Activated naive CD8-positive, alpha-beta T cell treated with anti-CD3 and anti-CD28 coated beads, Interleukin-2, amount 50 U/mL, for 24 hours (primary cell): ENCODE results near the gene POTEI.
A peak's percentile ranks its signal among the peaks of the same experiment; 100 is the strongest.
"Not testable (repeated sequence)": the region's sequence is repeated elsewhere in the genome, so short reads cannot be mapped to it uniquely, and the experiment has no call there.

Experiments used
- ATAC-seq: fragments of 150-1000 bp; cut with Tn5 transposase; one replicate; pipeline ENCODE4 v1.10.0; 2021
- DNase-seq: peaks from one replicate; pipeline ENCODE4 v3.0.0; 2021
- H3K27ac Mint-ChIP-seq: one replicate; pipeline ENCODE4 v1.8.0; 2021; ENCODE audit warnings: mild to moderate bottlenecking, mixed read lengths
- H3K27me3 Mint-ChIP-seq: one replicate; pipeline ENCODE4 v1.8.0; 2021; ENCODE audit warnings: mixed read lengths
- H3K36me3 Mint-ChIP-seq: one replicate; pipeline ENCODE4 v1.8.0; 2021; ENCODE audit warnings: low read depth, mixed read lengths
- H3K4me1 Mint-ChIP-seq: one replicate; pipeline ENCODE4 v1.8.0; 2021; ENCODE audit warnings: mixed read lengths
- H3K4me3 Mint-ChIP-seq: one replicate; pipeline ENCODE4 v1.8.0; 2021; ENCODE audit warnings: mild to moderate bottlenecking, moderate library complexity, mixed read lengths
- H3K9me3 Mint-ChIP-seq: one replicate; pipeline ENCODE4 v1.8.0; 2021; ENCODE audit warnings: mixed read lengths

POTEI gene

GRCh38 chr2:130522390-130522789 is 13.3 kb upstream of the POTEI start:
- not testable (repeated sequence) for H3K4me3 Mint-ChIP-seq, H3K27me3 Mint-ChIP-seq, H3K9me3 Mint-ChIP-seq, H3K36me3 Mint-ChIP-seq, H3K27ac Mint-ChIP-seq, H3K4me1 Mint-ChIP-seq, DNase-seq
- ATAC-seq, result peak; percentile 20

GRCh38 chr2:130520992-130521391 is 11.9 kb upstream of the POTEI start, which contains the start of gene CFC1B:
Gene CFC1B (plus strand): TSS chr2:130521222. CDS start chr2:130521485, 263 bp downstream.
- not testable (repeated sequence) for DNase-seq, H3K27ac Mint-ChIP-seq, H3K4me3 Mint-ChIP-seq, H3K9me3 Mint-ChIP-seq, H3K27me3 Mint-ChIP-seq, H3K36me3 Mint-ChIP-seq, ATAC-seq, H3K4me1 Mint-ChIP-seq

DNA sequence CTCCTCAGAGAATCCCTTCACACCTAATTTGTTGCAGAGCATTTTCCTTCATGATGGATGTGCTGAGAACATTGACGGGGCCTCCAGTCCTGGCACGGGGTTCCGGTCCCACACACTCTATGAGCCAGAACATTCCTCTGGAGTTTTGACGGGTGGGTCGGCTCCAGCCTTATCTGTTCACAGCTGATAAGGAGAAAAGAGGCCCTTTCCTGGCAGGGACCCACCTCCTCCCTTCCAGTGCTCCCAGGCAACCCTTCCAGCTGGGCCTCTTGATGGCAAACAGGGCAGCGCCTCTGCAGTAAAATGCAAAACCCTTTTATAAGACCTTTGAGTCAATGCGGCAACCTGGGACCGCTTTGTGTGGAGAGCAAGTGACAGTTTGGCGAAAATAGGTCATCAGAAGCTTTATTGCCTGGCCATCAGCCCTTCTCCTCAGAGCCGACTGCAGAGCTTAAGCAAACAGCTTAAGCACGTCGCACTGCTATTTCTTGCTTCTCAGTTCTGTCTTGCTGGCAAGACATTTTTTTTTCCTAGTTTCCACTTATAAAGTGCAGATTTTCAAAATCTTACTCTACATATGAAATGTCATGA is 9.5 kb upstream of the POTEI start:
- not testable (repeated sequence) for ATAC-seq, H3K9me3 Mint-ChIP-seq, H3K36me3 Mint-ChIP-seq, H3K27me3 Mint-ChIP-seq, DNase-seq, H3K4me1 Mint-ChIP-seq, H3K27ac Mint-ChIP-seq, H3K4me3 Mint-ChIP-seq

DNA sequence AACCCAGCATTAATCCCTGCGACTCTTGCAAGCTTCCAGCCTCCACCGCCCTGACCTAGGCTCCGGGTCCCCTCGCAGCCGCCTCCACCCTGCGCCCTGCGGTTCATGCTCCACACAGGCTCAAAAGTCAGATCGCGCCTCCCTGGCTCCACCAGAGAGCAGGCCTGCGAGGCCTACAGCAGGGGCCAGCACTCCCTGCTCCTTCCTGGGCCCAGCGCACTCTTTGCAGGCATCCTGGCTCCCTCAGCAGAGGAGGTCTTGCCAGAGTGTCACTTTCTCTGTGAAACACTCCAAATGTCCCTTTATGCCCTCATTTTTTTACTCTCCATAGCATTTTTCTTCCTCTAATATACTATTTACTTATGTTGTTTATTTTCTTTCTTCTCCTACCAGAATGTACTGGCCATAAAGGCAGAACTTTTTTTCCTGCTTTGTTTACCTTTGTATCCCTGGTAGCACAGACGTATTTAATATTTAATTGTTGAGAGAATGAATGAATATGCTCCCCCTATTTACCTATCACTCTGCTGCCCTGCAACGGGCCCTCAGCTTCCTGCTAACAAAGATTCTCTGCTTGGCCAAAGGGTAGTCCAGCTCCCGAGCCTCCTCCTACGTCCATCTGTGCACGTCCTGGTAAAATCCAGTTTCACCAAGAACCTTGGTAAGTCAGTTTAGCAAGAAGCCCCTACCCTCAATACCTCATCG is 2.8 kb upstream of the POTEI start:
- not testable (repeated sequence) for DNase-seq, H3K4me1 Mint-ChIP-seq, H3K9me3 Mint-ChIP-seq, H3K27me3 Mint-ChIP-seq, ATAC-seq, H3K27ac Mint-ChIP-seq, H3K36me3 Mint-ChIP-seq, H3K4me3 Mint-ChIP-seq

DNA sequence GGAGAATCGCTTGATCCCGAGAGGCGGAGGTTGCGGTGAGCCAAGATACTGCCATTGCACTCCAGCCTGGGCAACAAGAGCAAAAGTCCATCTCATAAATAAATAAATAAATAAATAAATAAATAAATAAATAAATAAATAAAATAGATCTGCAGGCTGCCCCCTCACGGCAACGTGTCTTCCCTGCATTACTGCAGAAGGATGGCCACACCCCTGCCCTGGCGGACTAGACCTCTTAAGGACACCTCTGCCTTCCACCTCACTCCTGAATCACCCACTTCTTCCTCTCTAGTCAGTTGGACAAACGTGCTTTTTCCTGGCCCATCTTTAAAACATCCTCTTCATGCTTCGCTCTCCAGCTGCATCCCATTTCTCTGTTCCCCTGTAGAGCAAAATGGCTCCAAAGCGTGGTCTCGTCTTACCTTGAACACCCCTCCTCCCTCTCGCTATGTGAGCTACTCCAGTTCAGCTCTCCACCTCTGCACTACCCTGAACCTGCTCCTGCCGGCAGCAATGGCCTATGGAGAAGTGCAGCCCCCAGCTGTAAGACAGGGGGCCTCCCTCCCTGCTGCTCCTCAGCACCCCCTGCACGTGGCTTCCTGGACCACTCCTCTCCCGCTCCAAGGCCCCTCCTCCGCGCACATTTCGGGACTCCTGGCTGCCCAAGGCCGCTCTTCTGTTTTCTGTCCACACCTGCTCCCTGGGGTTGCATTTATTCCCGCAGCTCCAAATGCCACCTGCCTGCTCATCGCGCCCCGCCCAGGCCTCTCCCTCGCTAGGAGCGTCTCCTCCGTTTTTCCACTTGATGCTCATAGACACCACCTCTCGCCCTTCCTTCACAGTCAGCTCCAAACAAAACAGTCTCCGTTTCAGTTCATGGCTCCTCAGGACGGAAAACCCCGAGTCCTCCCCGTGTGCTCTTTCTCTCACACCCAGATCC is 1.9 kb upstream of the POTEI start:
- H3K36me3 Mint-ChIP-seq, H3K4me3 Mint-ChIP-seq, H3K4me1 Mint-ChIP-seq, H3K27me3 Mint-ChIP-seq, H3K27ac Mint-ChIP-seq, DNase-seq, ATAC-seq, H3K9me3 Mint-ChIP-seq: not testable (repeated sequence)

DNA sequence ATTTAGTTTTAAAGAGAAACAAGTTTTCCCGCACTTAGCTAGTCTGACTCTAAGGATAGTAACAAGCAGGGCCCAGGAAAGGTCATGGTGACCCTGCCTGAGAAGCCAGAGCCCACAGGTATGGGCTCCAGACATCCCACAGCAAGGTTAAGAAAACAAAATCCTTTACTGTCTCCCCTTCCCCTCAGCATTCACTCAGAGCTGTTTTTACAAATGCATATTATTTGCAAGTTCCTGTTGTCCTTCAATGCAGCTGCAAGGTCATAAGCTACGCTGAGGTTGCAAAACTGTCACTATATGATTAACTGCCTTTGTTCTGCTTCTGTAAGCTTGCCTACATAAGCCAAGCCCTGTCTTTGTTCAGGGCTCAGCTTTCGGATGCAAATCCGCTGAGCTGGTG is 18.1 kb downstream of the POTEI start:
- not testable (repeated sequence) for H3K4me1 Mint-ChIP-seq, H3K27ac Mint-ChIP-seq, H3K4me3 Mint-ChIP-seq, H3K27me3 Mint-ChIP-seq, ATAC-seq, DNase-seq, H3K9me3 Mint-ChIP-seq, H3K36me3 Mint-ChIP-seq

GRCh38 chr2:130455413-130455812 is 53.7 kb downstream of the POTEI start:
- H3K27ac Mint-ChIP-seq, DNase-seq, H3K4me3 Mint-ChIP-seq, H3K27me3 Mint-ChIP-seq, ATAC-seq, H3K9me3 Mint-ChIP-seq, H3K36me3 Mint-ChIP-seq, H3K4me1 Mint-ChIP-seq: not testable (repeated sequence)

DNA sequence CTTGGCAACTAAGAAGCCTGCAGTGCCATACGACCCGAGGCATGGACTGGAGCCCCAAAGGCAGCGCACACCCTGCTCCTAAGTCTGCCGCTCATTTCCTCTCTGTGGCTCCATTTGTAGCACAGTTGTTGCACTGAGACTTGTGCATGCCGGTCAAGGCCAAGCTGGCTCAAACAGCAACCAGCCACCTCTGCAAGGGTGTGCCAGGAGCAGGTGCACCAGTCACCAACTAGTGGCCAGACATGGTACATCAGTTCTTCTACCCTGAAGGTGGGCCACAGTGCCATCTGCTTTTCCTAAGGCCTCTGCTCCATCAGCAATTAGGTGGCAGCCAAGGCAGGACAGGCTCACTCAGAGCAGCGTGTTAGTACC is 54.4 kb downstream of the POTEI start:
- H3K4me3 Mint-ChIP-seq, ATAC-seq, H3K9me3 Mint-ChIP-seq, H3K36me3 Mint-ChIP-seq, DNase-seq, H3K27ac Mint-ChIP-seq, H3K4me1 Mint-ChIP-seq, H3K27me3 Mint-ChIP-seq: not testable (repeated sequence)

DNA sequence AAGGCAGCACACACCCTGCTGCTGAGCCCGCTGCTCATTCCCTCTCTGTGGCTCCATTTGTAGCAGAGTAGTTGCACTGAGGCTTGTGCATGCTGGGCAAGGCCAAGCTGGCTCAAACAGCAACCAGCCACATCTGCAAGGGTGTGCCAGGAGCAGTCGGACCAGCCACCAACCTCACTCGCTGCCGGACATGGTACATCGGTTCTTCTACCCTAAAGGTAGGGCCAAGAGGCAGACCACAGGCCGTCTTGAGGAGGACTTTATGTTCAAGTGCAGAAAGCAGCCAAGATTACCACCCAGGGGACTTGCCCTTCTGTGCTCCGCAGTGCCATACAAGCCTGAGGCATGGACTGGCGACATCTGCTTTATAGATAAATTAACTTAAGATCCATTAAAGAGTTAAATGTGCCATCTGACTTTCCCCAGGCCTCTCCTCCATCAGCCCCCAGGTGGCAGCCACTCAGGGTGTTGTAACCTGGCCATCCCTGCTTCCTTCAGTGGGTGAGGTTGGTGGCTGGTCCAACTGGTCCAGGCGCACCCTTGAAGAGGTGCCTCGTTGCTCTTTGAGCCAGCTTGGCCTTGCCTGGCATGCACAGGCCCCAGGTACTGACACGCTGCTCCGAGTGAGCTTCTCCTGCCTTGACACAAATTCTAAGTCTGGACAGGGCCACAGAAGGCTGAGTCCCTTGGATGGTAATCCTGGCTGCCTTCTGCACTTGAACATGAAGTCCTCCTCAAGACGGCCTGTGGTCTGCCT is 55.0 kb downstream of the POTEI start:
- not testable (repeated sequence) for H3K9me3 Mint-ChIP-seq, ATAC-seq, H3K36me3 Mint-ChIP-seq, H3K27me3 Mint-ChIP-seq, H3K27ac Mint-ChIP-seq, H3K4me3 Mint-ChIP-seq, DNase-seq, H3K4me1 Mint-ChIP-seq

- not testable (repeated sequence) for H3K27ac Mint-ChIP-seq, ATAC-seq, H3K4me3 Mint-ChIP-seq, DNase-seq, H3K4me1 Mint-ChIP-seq, H3K36me3 Mint-ChIP-seq, H3K27me3 Mint-ChIP-seq, H3K9me3 Mint-ChIP-seq
Observed at GRCh38 chr2:130452897-130453296, 56.2 kb downstream of the POTEI start.

GRCh38 chr2:130451823-130452222 is 57.3 kb downstream of the POTEI start:
- ATAC-seq, DNase-seq, H3K36me3 Mint-ChIP-seq, H3K4me3 Mint-ChIP-seq, H3K27ac Mint-ChIP-seq, H3K4me1 Mint-ChIP-seq, H3K27me3 Mint-ChIP-seq, H3K9me3 Mint-ChIP-seq: not testable (repeated sequence)

GRCh38 chr2:130451278-130451677 is 57.9 kb downstream of the POTEI start:
- not testable (repeated sequence) for DNase-seq, H3K4me1 Mint-ChIP-seq, H3K9me3 Mint-ChIP-seq, H3K4me3 Mint-ChIP-seq, H3K27ac Mint-ChIP-seq, H3K27me3 Mint-ChIP-seq, H3K36me3 Mint-ChIP-seq, ATAC-seq

- not testable (repeated sequence) for H3K4me1 Mint-ChIP-seq, DNase-seq, H3K27ac Mint-ChIP-seq, H3K27me3 Mint-ChIP-seq, H3K4me3 Mint-ChIP-seq, ATAC-seq, H3K36me3 Mint-ChIP-seq, H3K9me3 Mint-ChIP-seq
Observed at GRCh38 chr2:130450366-130450765, 58.8 kb downstream of the POTEI start.

GRCh38 chr2:130427631-130428030 is 81.5 kb downstream of the POTEI start:
- H3K4me3 Mint-ChIP-seq, result peak overlapping the region; percentile 50
- H3K27me3 Mint-ChIP-seq, result peaks cover 13% of the 10 kb centered on the region
- ATAC-seq (peak; percentile 40), DNase-seq (peak; percentile 16)
- H3K4me1 Mint-ChIP-seq, H3K9me3 Mint-ChIP-seq, H3K36me3 Mint-ChIP-seq, H3K27ac Mint-ChIP-seq: not testable (repeated sequence)
